IMR-90 (cell line): Measurements from ENCODE around the gene LAPTM5. TPM values are rescaled to one million over a fixed set of nuclear protein-coding genes. Genes with fewer than 3 reads are reported as not detected.

Source experiments
- ATAC-seq: fragments of 200-7000 bp; cut with Tn5 transposase; 2 replicates; pipeline ENCODE4 v1.9.1; 2020; ENCODE audit warnings: low read depth, mild to moderate bottlenecking, moderate library complexity
- BruUV-seq: library from RNA; stranded (reverse); fragments of 400-500 nt; replicated peaks from 2 replicates; lab custom pipeline; 2021; lab: Mats Ljungman, UMichigan
- CTCF ChIA-PET: fragments of 300-600 bp; formaldehyde crosslinking; extraction: SDS; loops from one replicate; lab custom pipeline; 2021; ENCODE audit warnings: antibody characterized with exemption; lab: Yijun Ruan, JAX
- POLR2A ChIA-PET: fragments of 300-600 bp; sonication (Branson Sonifier 250); formaldehyde crosslinking; loops from one replicate; lab custom pipeline; 2022; ENCODE audit warnings: antibody characterized with exemption; ENCODE audit not compliant: unreplicated experiment; lab: Charles Lee
- DNase-seq: peaks from one replicate; pipeline ENCODE4 v3.0.0; 2013
- H2AFZ ChIP-seq: replicated peaks from 2 replicates; pipeline ENCODE3; 2013; ENCODE audit warnings: low read length, mild to moderate bottlenecking; ENCODE audit not compliant: poor library complexity
- H2AK5ac ChIP-seq: 2 replicates; pipeline ENCODE4 v1.6.1; 2013; ENCODE audit warnings: low read depth, low read length, inconsistent platforms
- H2AK9ac ChIP-seq: replicated peaks from 2 replicates; pipeline ENCODE3; 2013; ENCODE audit warnings: mild to moderate bottlenecking, low read depth, low read length, moderate library complexity; ENCODE audit not compliant: poor library complexity
- H2BK120ac ChIP-seq: 2 replicates; pipeline ENCODE4 v1.6.1; 2013; ENCODE audit warnings: low read depth, low read length, inconsistent platforms
- H2BK15ac ChIP-seq: 3 replicates; pipeline ENCODE4 v1.6.1; 2013; ENCODE audit warnings: low read depth, low read length, inconsistent platforms
- H2BK20ac ChIP-seq: 2 replicates; pipeline ENCODE4 v1.6.1; 2013; ENCODE audit warnings: low read depth, mild to moderate bottlenecking, inconsistent platforms, low read length, moderate library complexity
- H2BK5ac ChIP-seq: 2 replicates; pipeline ENCODE4 v1.6.1; 2013; ENCODE audit warnings: mild to moderate bottlenecking, low read depth, low read length, inconsistent platforms; ENCODE audit not compliant: poor library complexity, severe bottlenecking
- H3K14ac ChIP-seq: replicated peaks from 2 replicates; pipeline ENCODE4 v1.6.1; 2013; ENCODE audit warnings: low read depth, low read length, inconsistent platforms
- H3K18ac ChIP-seq: 2 replicates; pipeline ENCODE4 v1.6.1; 2013; ENCODE audit warnings: low read depth, low read length, control low read depth
- H3K23ac ChIP-seq: 2 replicates; pipeline ENCODE4 v1.6.1; 2013; ENCODE audit warnings: low read depth, low read length, inconsistent platforms
- H3K27ac ChIP-seq: 2 replicates; pipeline ENCODE4 v1.5.1; 2013; ENCODE audit warnings: mild to moderate bottlenecking, control low read depth, low read length; ENCODE audit not compliant: insufficient read depth
- H3K27me3 ChIP-seq: 2 replicates; pipeline ENCODE4 v1.6.1; 2013; ENCODE audit warnings: low read length; ENCODE audit not compliant: control insufficient read depth, insufficient read depth
- H3K36me3 ChIP-seq: 2 replicates; pipeline ENCODE4 v1.6.1; 2013; ENCODE audit warnings: low read length, mixed read lengths; ENCODE audit not compliant: control insufficient read depth, insufficient read depth
- H3K4ac ChIP-seq: 2 replicates; pipeline ENCODE4 v1.6.1; 2013; ENCODE audit warnings: low read depth, low read length, inconsistent platforms
- H3K4me1 ChIP-seq: 2 replicates; pipeline ENCODE4 v1.6.1; 2013; ENCODE audit warnings: low read length, mixed read lengths; ENCODE audit not compliant: control insufficient read depth, insufficient read depth
- H3K4me2 ChIP-seq: 2 replicates; pipeline ENCODE4 v1.6.1; 2013; ENCODE audit warnings: low read depth, mild to moderate bottlenecking, control low read depth, low read length, moderate library complexity
- H3K4me3 ChIP-seq: 2 replicates; pipeline ENCODE4 v1.5.1; 2013; ENCODE audit warnings: low read depth, mild to moderate bottlenecking, control low read depth, low read length, moderate library complexity; ENCODE audit not compliant: insufficient read depth
- H3K56ac ChIP-seq: 2 replicates; pipeline ENCODE4 v1.6.1; 2013; ENCODE audit warnings: low read length, inconsistent platforms; ENCODE audit not compliant: insufficient read depth; ENCODE audit errors: extremely low read depth
- H3K79me1 ChIP-seq, 2 experiments: 2 replicates each; pipeline ENCODE4 v1.6.1; 2013; ENCODE audit warnings: low read length in 2 of 2, inconsistent platforms in 1 of 2, low read depth in 1 of 2
- H3K9ac ChIP-seq: 2 replicates; pipeline ENCODE4 v1.6.1; 2013; ENCODE audit warnings: low read depth, low read length, control low read depth
- H3K9me1 ChIP-seq: 2 replicates; pipeline ENCODE4 v1.6.1; 2013; ENCODE audit warnings: low read length, inconsistent platforms; ENCODE audit not compliant: insufficient read depth
- H3K9me3 ChIP-seq: 2 replicates; pipeline ENCODE4 v1.6.1; 2013; ENCODE audit warnings: low read length; ENCODE audit not compliant: control insufficient read depth, insufficient read depth
- H4K20me1 ChIP-seq: 2 replicates; pipeline ENCODE4 v1.6.1; 2013; ENCODE audit warnings: low read length, inconsistent platforms; ENCODE audit not compliant: insufficient read depth
- H4K5ac ChIP-seq: 2 replicates; pipeline ENCODE4 v1.6.1; 2013; ENCODE audit warnings: mild to moderate bottlenecking, low read depth, low read length, control low read depth
- H4K8ac ChIP-seq, 2 experiments: 2 replicates each; pipeline ENCODE4 v1.6.1; 2013; ENCODE audit warnings: low read depth in 2 of 2, low read length in 2 of 2, control low read depth in 1 of 2, inconsistent platforms in 1 of 2
- H4K91ac ChIP-seq: 2 replicates; pipeline ENCODE4 v1.6.1; 2013; ENCODE audit warnings: low read depth, low read length, inconsistent platforms; ENCODE audit not compliant: insufficient read depth
- BHLHE40 ChIP-seq: fragments of 150-350 bp; IDR thresholded peaks from 2 replicates; pipeline ENCODE4 v1.6.1; 2016; ENCODE audit warnings: mild to moderate bottlenecking, low read depth, low read length
- FOS ChIP-seq: fragments of 150-350 bp; IDR thresholded peaks from 2 replicates; pipeline ENCODE4 v1.6.1; 2016; ENCODE audit warnings: low read depth, low read length
- MAFK ChIP-seq: IDR thresholded peaks from 2 replicates; pipeline ENCODE4 v1.6.1; 2012; ENCODE audit warnings: low read depth, low read length, improper control_type of control experiment
- MXI1 ChIP-seq: IDR thresholded peaks from 2 replicates; pipeline ENCODE4 v1.6.1; 2012; ENCODE audit warnings: low read depth, mild to moderate bottlenecking, low read length, moderate library complexity, borderline replicate concordance
- NFE2L2 ChIP-seq: fragments of 150-350 bp; IDR thresholded peaks from 2 replicates; pipeline ENCODE4 v1.6.1; 2016; ENCODE audit warnings: low read depth, mild to moderate bottlenecking, low read length
- POLR2A ChIP-seq: IDR thresholded peaks from 2 replicates; pipeline ENCODE4 v1.6.1; 2012; ENCODE audit warnings: mild to moderate bottlenecking, low read depth, low read length
- RAD21 ChIP-seq: IDR thresholded peaks from 2 replicates; pipeline ENCODE4 v1.6.1; 2012; ENCODE audit warnings: low read length, improper control_type of control experiment
- RCOR1 ChIP-seq: IDR thresholded peaks from 2 replicates; pipeline ENCODE4 v1.6.1; 2012; ENCODE audit warnings: mild to moderate bottlenecking, low read length, improper control_type of control experiment; ENCODE audit not compliant: insufficient replicate concordance
- RFX5 ChIP-seq: IDR thresholded peaks from 2 replicates; pipeline ENCODE4 v1.8.0; 2012; ENCODE audit warnings: low read depth, mild to moderate bottlenecking, low read length, moderate library complexity
- SMC3 ChIP-seq: fragments of 150-350 bp; IDR thresholded peaks from 2 replicates; pipeline ENCODE4 v1.6.1; 2016; ENCODE audit warnings: low read depth, mild to moderate bottlenecking, antibody characterized with exemption, low read length, moderate library complexity
- WGBS, 2 experiments: methylation state at CpG; one replicate each; pipeline versions ENCODE4 v1.1.5 to v1.1.7; 2013; ENCODE audit warnings: missing lambda C conversion rate in 2 of 2; ENCODE audit not compliant: insufficient read length in 1 of 2; ENCODE audit errors: extremely low coverage in 2 of 2; 5-methylcytosine and 5-hydroxymethylcytosine counted together
- dilution Hi-C: fragments of 300-500 bp; cut with HindIII; formaldehyde crosslinking; loops from one replicate; pipeline ENCODE4 v1.14.3; 2018; ENCODE audit warnings: low sequenced_read_pairs; ENCODE audit not compliant: unreplicated experiment
- in situ Hi-C: fragments of 300-500 bp; cut with MboI; formaldehyde crosslinking; loops from 3 replicates; pipeline ENCODE4 v1.14.3; 2019; ENCODE audit warnings: low sequenced_read_pairs, inconsistent platforms, mixed read lengths
- intact Hi-C: fragments of 100-400 bp; cut with micrococcal nuclease; formaldehyde crosslinking; loops from 2 replicates; pipeline ENCODE4 v1.10.0; 2022
- polyA plus RNA-seq, 3 experiments: library from polyadenylated mRNA; depleted of rRNA; stranded (reverse); fragments of >200 nt; gene quantifications; 2 replicates each; pipeline ENCODE4 v1.2.3, GENCODE V29; 2012; ENCODE audit warnings: low replicate concordance in 1 of 3
- total RNA-seq: library from RNA; depleted of rRNA; stranded (reverse); fragments of >200 nt; gene quantifications from 2 replicates; pipeline ENCODE4 v1.2.3, GENCODE V29; 2012
- TF ChIP-seq, protein P1 (sequence below): fragments of 150-350 bp; IDR thresholded peaks from 2 replicates; pipeline ENCODE4 v1.6.1; 2017; ENCODE audit warnings: mild to moderate bottlenecking, antibody characterized with exemption, low read length, low read depth

The LAPTM5 gene
- total and polyA plus RNA-seq, 2 of the 4 experiments (the other 2 are of a cell fraction), result 0.09 TPM; not detected in 1

DNA sequence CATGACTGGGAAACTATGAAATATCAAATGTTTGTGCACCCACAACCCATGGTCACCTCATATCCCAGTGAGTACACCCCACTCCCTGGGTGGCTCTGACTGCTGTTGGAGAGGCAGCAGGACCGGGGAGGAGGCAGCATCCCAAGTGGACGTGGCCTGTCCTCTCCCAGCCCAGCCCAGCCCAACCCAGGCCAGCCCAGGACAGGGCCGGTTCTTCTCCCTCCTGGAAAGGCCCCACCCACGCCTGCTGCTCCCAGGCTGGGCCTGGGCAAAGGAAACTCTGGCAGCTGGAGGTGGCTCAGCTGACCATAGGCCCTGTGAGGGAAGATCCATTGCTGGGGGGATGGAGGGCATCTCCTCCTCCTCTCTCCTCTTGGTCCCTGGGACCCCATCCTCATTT is 53.3 kb downstream of the LAPTM5 start:
- H3K4me3 ChIP-seq, result no peak overlapping the region
- H3K18ac ChIP-seq, result no peak overlapping the region
- no peak overlapping the region for H2AK5ac ChIP-seq
- no peak overlapping the region for H3K56ac ChIP-seq
- H3K14ac ChIP-seq, result no peak overlapping the region
- in situ Hi-C loops (loop anchor here (10.0 kb wide), 2 partner anchors 999 to 1809 kb away; no protein-coding TSS in a partner anchor), intact Hi-C loops (loop anchor here (10.0 kb wide), 1 partner anchor 619 kb away; no protein-coding TSS in a partner anchor), dilution Hi-C loops (no loop called here)
- CTCF ChIA-PET, result no interaction called here
- BruUV-seq, result no TSS peak
- DNase-seq, result peak; percentile 7
- no peak overlapping the region for H3K23ac ChIP-seq
- no peak overlapping the region for H3K4me2 ChIP-seq
- no peak overlapping the region for H2AK9ac ChIP-seq
- peaks cover 4% of the 10 kb centered on the region; the same call in 1 of the 2 replicates for H3K4me1 ChIP-seq
- H4K20me1 ChIP-seq, result no peaks in the 10 kb centered on the region
- H3K27me3 ChIP-seq, result peaks cover 14% of the 10 kb centered on the region
- no peak overlapping the region for H2BK15ac ChIP-seq
- POLR2A ChIA-PET, result no interaction called here
- no peak for TF ChIP-seq POLR2A
- no peak for TF ChIP-seq SMC3
- TF ChIP-seq RFX5, result no peak
- TF ChIP-seq, protein P1, sequence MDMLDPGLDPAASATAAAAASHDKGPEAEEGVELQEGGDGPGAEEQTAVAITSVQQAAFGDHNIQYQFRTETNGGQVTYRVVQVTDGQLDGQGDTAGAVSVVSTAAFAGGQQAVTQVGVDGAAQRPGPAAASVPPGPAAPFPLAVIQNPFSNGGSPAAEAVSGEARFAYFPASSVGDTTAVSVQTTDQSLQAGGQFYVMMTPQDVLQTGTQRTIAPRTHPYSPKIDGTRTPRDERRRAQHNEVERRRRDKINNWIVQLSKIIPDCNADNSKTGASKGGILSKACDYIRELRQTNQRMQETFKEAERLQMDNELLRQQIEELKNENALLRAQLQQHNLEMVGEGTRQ, result no peak
- TF ChIP-seq MXI1, result no peak
- TF ChIP-seq BHLHE40, result no peak
- TF ChIP-seq MAFK, result no peak
- TF ChIP-seq FOS, result no peak
- TF ChIP-seq RAD21, result no peak
- TF ChIP-seq NFE2L2, result no peak
- TF ChIP-seq RCOR1, result no peak
- peaks cover 3% of the 10 kb centered on the region; the same call in 1 of the 2 replicates for H3K9me1 ChIP-seq
- WGBS, 2 experiments, result no CpG with 5 or more reads among the region's 4 CpGs
- H3K27ac ChIP-seq, result no peak overlapping the region
- no peak overlapping the region for H2BK20ac ChIP-seq
- no peak overlapping the region for H2BK5ac ChIP-seq
- no peak overlapping the region for H3K9ac ChIP-seq
- no peak overlapping the region for H2BK120ac ChIP-seq
- no peaks in the 10 kb centered on the region for H3K79me1 ChIP-seq
- ATAC-seq, result peak; percentile 6; the same call in 1 of the 2 replicates
- no peak overlapping the region for H4K91ac ChIP-seq
- no peak overlapping the region for H3K4ac ChIP-seq
- no peak overlapping the region for H2AFZ ChIP-seq
- no peak overlapping the region for H4K5ac ChIP-seq
- H3K9me3 ChIP-seq, result no peaks in the 10 kb centered on the region
- no peaks in the 10 kb centered on the region for H3K36me3 ChIP-seq
- H4K8ac ChIP-seq, result no peak overlapping the region
